ENCODE measurements around the gene PTGER2. TPM values are rescaled to one million over a fixed set of nuclear protein-coding genes. Genes with fewer than 3 reads are reported as not detected.

PTGER2 gene
- polyA plus RNA-seq, 1 donor from 2014 or later = 2.8 TPM

GRCh38 chr14:52318062-52318461 is 4.0 kb downstream of the PTGER2 start:
- peaks cover 7% of the 10 kb centered on the region for H3K36me3 Mint-ChIP-seq
- H3K27me3 Mint-ChIP-seq = peaks cover 49% of the 10 kb centered on the region
- peak overlapping the region in 1 of 4 donors; percentile 23 for H3K4me3 Mint-ChIP-seq
- H3K27ac Mint-ChIP-seq = no peak overlapping the region
- peaks cover 10 to 14% (median 14%) of the 10 kb centered on the region in 3 donors for H3K4me1 Mint-ChIP-seq
- H3K9me3 Mint-ChIP-seq = peaks cover 3 to 18% (median 10%) of the 10 kb centered on the region in 3 donors

GRCh38 chr14:52318826-52319645 is 4.9 kb downstream of the PTGER2 start:
- Mint-ChIP-seq H3K4me3 (no peak overlapping the region), H3K36me3 (peaks cover 7% of the 10 kb centered on the region), H3K4me1 (peaks cover 8 to 12% (median 12%) of the 10 kb centered on the region in 3 donors), H3K27me3 (peaks cover 40% of the 10 kb centered on the region), H3K27ac (peak overlapping the region in 1 of 3 donors; percentile 27), H3K9me3 (peaks cover 3 to 19% (median 11%) of the 10 kb centered on the region in 3 donors)

- H3K36me3 Mint-ChIP-seq = peaks cover 7% of the 10 kb centered on the region
- peaks cover 33% of the 10 kb centered on the region for H3K27me3 Mint-ChIP-seq
- H3K9me3 Mint-ChIP-seq = peaks cover 3 to 19% (median 11%) of the 10 kb centered on the region in 3 donors
- peaks cover 9 to 14% (median 10%) of the 10 kb centered on the region in 3 donors for H3K4me1 Mint-ChIP-seq
- no peak overlapping the region for H3K27ac Mint-ChIP-seq
- H3K4me3 Mint-ChIP-seq = no peak overlapping the region
Measured at GRCh38 chr14:52319919-52320318, 5.8 kb downstream of the PTGER2 start.

GRCh38 chr14:52325126-52325525 is 11.0 kb downstream of the PTGER2 start:
- Mint-ChIP-seq H3K36me3 (peaks cover 7% of the 10 kb centered on the region), H3K4me1 (peaks cover 16 to 19% (median 18%) of the 10 kb centered on the region in 3 donors), H3K27ac (peak overlapping the region in 2 of 3 donors; percentile 8 to 67), H3K4me3 (peak overlapping the region in 2 of 4 donors; percentile 51 to 65), H3K9me3 (peaks cover 3 to 19% (median 9%) of the 10 kb centered on the region in 3 donors), H3K27me3 (peaks cover 12% of the 10 kb centered on the region)

GRCh38 chr14:52325630-52326029 is 11.5 kb downstream of the PTGER2 start:
- peak overlapping the region in 1 of 4 donors; percentile 51 for H3K4me3 Mint-ChIP-seq
- H3K27me3 Mint-ChIP-seq = peaks cover 11% of the 10 kb centered on the region
- H3K4me1 Mint-ChIP-seq = peaks cover 16 to 19% (median 18%) of the 10 kb centered on the region in 3 donors
- peak overlapping the region in 1 of 3 donors; percentile 8 for H3K27ac Mint-ChIP-seq
- peaks cover 6% of the 10 kb centered on the region for H3K36me3 Mint-ChIP-seq
- H3K9me3 Mint-ChIP-seq = peaks cover 3 to 19% (median 9%) of the 10 kb centered on the region in 3 donors

- Mint-ChIP-seq H3K9me3 (peaks cover 1 to 9% (median 4%) of the 10 kb centered on the region in 3 donors), H3K4me1 (peaks cover 16 to 19% (median 18%) of the 10 kb centered on the region in 3 donors), H3K36me3 (no peaks in the 10 kb centered on the region), H3K4me3 (no peak overlapping the region), H3K27me3 (peaks cover 16% of the 10 kb centered on the region), H3K27ac (no peak overlapping the region)
Measured at GRCh38 chr14:52327374-52328226, 13.5 kb downstream of the PTGER2 start.

- H3K27ac Mint-ChIP-seq = no peak overlapping the region
- peaks cover 19% of the 10 kb centered on the region for H3K27me3 Mint-ChIP-seq
- H3K36me3 Mint-ChIP-seq = no peaks in the 10 kb centered on the region
- H3K4me1 Mint-ChIP-seq = peaks cover 16 to 19% (median 18%) of the 10 kb centered on the region in 3 donors
- H3K9me3 Mint-ChIP-seq = peaks cover 1 to 3% (median 1%) of the 10 kb centered on the region in 3 donors
- H3K4me3 Mint-ChIP-seq = no peak overlapping the region
Measured at GRCh38 chr14:52328276-52328675, 14.2 kb downstream of the PTGER2 start.

- Mint-ChIP-seq H3K27ac (no peak overlapping the region), H3K27me3 (peaks cover 28% of the 10 kb centered on the region), H3K36me3 (no peaks in the 10 kb centered on the region), H3K4me1 (peaks cover 9 to 18% (median 16%) of the 10 kb centered on the region in 3 donors), H3K4me3 (no peak overlapping the region), H3K9me3 (peaks cover 0 to 3% (median 1%) of the 10 kb centered on the region in 3 donors)
Measured at GRCh38 chr14:52329678-52330369, 15.7 kb downstream of the PTGER2 start.

GRCh38 chr14:52332269-52332668 is 18.2 kb downstream of the PTGER2 start:
- Mint-ChIP-seq H3K27me3 (peaks cover 32% of the 10 kb centered on the region), H3K36me3 (no peaks in the 10 kb centered on the region), H3K27ac (no peak overlapping the region), H3K4me1 (peaks cover 0 to 8% (median 6%) of the 10 kb centered on the region in 3 donors), H3K9me3 (peaks cover 0 to 3% (median 1%) of the 10 kb centered on the region in 3 donors), H3K4me3 (no peak overlapping the region)

- Mint-ChIP-seq H3K36me3 (no peaks in the 10 kb centered on the region), H3K27ac (no peak overlapping the region), H3K4me1 (peaks cover 0 to under 1% (median 0%) of the 10 kb centered on the region in 3 donors), H3K27me3 (peaks cover 32% of the 10 kb centered on the region), H3K9me3 (peaks cover 0 to 3% (median 1%) of the 10 kb centered on the region in 3 donors), H3K4me3 (peak overlapping the region in 1 of 4 donors; percentile 43)
Measured at GRCh38 chr14:52333108-52333507, 19.0 kb downstream of the PTGER2 start.

- Mint-ChIP-seq H3K36me3 (no peaks in the 10 kb centered on the region), H3K4me1 (no peaks in the 10 kb centered on the region), H3K4me3 (no peak overlapping the region), H3K27ac (no peak overlapping the region), H3K9me3 (peaks cover 0 to 3% (median 1%) of the 10 kb centered on the region in 3 donors), H3K27me3 (peaks cover 29% of the 10 kb centered on the region)
Measured at GRCh38 chr14:52333823-52334657, 19.9 kb downstream of the PTGER2 start.

GRCh38 chr14:52336241-52336640 is 22.1 kb downstream of the PTGER2 start:
- Mint-ChIP-seq H3K9me3 (peaks cover 0 to 2% (median 0%) of the 10 kb centered on the region in 3 donors), H3K4me1 (peaks cover 0 to 1% (median 0%) of the 10 kb centered on the region in 3 donors), H3K27ac (no peak overlapping the region), H3K36me3 (no peaks in the 10 kb centered on the region), H3K4me3 (no peak overlapping the region), H3K27me3 (peaks cover 22% of the 10 kb centered on the region)

- Mint-ChIP-seq H3K36me3 (no peaks in the 10 kb centered on the region), H3K9me3 (peaks cover 0 to 2% (median 0%) of the 10 kb centered on the region in 3 donors), H3K27ac (no peak overlapping the region), H3K4me3 (no peak overlapping the region), H3K4me1 (peaks cover 0 to 1% (median 0%) of the 10 kb centered on the region in 3 donors), H3K27me3 (peaks cover 17% of the 10 kb centered on the region)
Measured at GRCh38 chr14:52338051-52338681, 24.1 kb downstream of the PTGER2 start.
